Activated CD8-positive, alpha-beta T cell treated with anti-CD3 and anti-CD28 coated beads, Interleukin-2, amount 10 ng/mL, durations not matched to agents 7 days and 5 days (primary cell): ENCODE data around the gene SPEG. TPM values are rescaled to one million over a fixed set of nuclear protein-coding genes. Genes with fewer than 3 reads are reported as not detected.

Experiments used
- ATAC-seq: fragments of 150-1000 bp; cut with Tn5 transposase; one replicate; pipeline ENCODE4 v1.10.0; 2021; ENCODE audit warnings: moderate library complexity
- CTCF ChIA-PET: fragments of 350-600 bp; sonication (Branson Sonifier 250); formaldehyde crosslinking; loops from one replicate; lab custom pipeline; 2021; ENCODE audit warnings: antibody characterized with exemption; lab: Charles Lee
- POLR2A ChIA-PET: fragments of 350-600 bp; sonication (Branson Sonifier 250); formaldehyde crosslinking; loops from one replicate; lab custom pipeline; 2021; ENCODE audit warnings: antibody characterized with exemption; lab: Charles Lee
- DNase-seq: peaks from one replicate; pipeline ENCODE4 v3.0.0-alpha.2; 2020
- H3K27ac Mint-ChIP-seq: one replicate; pipeline ENCODE4 v1.8.0; 2021; ENCODE audit warnings: mild to moderate bottlenecking, mixed read lengths
- H3K27me3 Mint-ChIP-seq: one replicate; pipeline ENCODE4 v1.8.0; 2021; ENCODE audit warnings: low read depth, mixed read lengths
- H3K36me3 Mint-ChIP-seq: one replicate; pipeline ENCODE4 v1.8.0; 2021; ENCODE audit warnings: low read depth, mixed read lengths
- H3K4me1 Mint-ChIP-seq: one replicate; pipeline ENCODE4 v1.8.0; 2021; ENCODE audit warnings: low read depth, mixed read lengths
- H3K4me3 Mint-ChIP-seq: one replicate; pipeline ENCODE4 v1.8.0; 2021; ENCODE audit warnings: mild to moderate bottlenecking, mixed read lengths
- H3K9me3 Mint-ChIP-seq: one replicate; pipeline ENCODE4 v1.8.0; 2022; ENCODE audit warnings: mixed read lengths; ENCODE audit not compliant: insufficient read depth
- total RNA-seq, 2 experiments: library from RNA; stranded (reverse); gene quantifications; one replicate each; pipeline ENCODE4 v1.2.3, GENCODE V29; 2021

SPEG gene
- total RNA-seq, 2 experiments from 2014 or later: 10.8 to 11.6 TPM

GRCh38 chr2:219448099-219448775 lies 13.6 kb downstream of the SPEG start:
- peak overlapping the region; percentile 28 for H3K4me3 Mint-ChIP-seq

DNA sequence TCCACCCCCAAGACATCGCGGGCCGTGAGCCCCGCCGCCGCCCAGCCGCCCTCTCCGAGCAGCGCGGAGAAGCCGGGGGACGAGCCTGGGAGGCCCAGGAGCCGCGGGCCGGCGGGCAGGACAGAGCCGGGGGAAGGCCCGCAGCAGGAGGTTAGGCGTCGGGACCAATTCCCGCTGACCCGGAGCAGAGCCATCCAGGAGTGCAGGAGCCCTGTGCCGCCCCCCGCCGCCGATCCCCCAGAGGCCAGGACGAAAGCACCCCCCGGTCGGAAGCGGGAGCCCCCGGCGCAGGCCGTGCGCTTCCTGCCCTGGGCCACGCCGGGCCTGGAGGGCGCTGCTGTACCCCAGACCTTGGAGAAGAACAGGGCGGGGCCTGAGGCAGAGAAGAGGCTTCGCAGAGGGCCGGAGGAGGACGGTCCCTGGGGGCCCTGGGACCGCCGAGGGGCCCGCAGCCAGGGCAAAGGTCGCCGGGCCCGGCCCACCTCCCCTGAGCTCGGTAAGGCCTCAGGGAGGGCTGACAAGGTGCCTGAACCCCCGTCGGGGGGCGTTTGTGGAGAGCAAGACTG lies 14.2 kb downstream of the SPEG start:
- ChIA-PET POLR2A (no interaction called here), CTCF (interaction anchor here (0.9 to 1.5 kb wide), 4 partner anchors 10 to 92 kb away, joined by 3 to 7 read pairs (median 5); no protein-coding TSS in a partner anchor)
- Mint-ChIP-seq H3K36me3 (no peaks in the 10 kb centered on the region), H3K27me3 (peaks cover 21% of the 10 kb centered on the region), H3K27ac (no peak overlapping the region), H3K9me3 (no peaks in the 10 kb centered on the region), H3K4me3 (peak overlapping the region; percentile 28), H3K4me1 (peaks cover 48% of the 10 kb centered on the region)
- DNase-seq: peak; percentile 58
- ATAC-seq: peak; percentile 66

More at GRCh38 chr2:219448099-219448775, 13.6 kb downstream of the SPEG start:
- POLR2A ChIA-PET: no interaction called here
- Mint-ChIP-seq H3K36me3 (no peaks in the 10 kb centered on the region), H3K27ac (no peak overlapping the region), H3K9me3 (no peaks in the 10 kb centered on the region), H3K4me1 (peaks cover 44% of the 10 kb centered on the region), H3K27me3 (peaks cover 25% of the 10 kb centered on the region)
- peak; percentile 39 for ATAC-seq
- no peak for DNase-seq
- CTCF ChIA-PET: interaction anchor here (1.2 kb wide), 1 partner anchor 44 kb away, joined by 7 read pairs; no protein-coding TSS in a partner anchor

GRCh38 chr2:219449609-219450008 lies 15.0 kb downstream of the SPEG start:
- no peaks in the 10 kb centered on the region for H3K36me3 Mint-ChIP-seq
- no peak overlapping the region for H3K27ac Mint-ChIP-seq
- no peaks in the 10 kb centered on the region for H3K9me3 Mint-ChIP-seq
- ChIA-PET POLR2A (no interaction called here), CTCF (interaction anchor here (0.9 to 1.5 kb wide), 5 partner anchors 9 to 92 kb away, joined by 3 to 7 read pairs (median 3); partner anchors contain the start of gene GMPPA)
- no peak for ATAC-seq
- H3K4me3 Mint-ChIP-seq: no peak overlapping the region
- peaks cover 52% of the 10 kb centered on the region for H3K4me1 Mint-ChIP-seq
- DNase-seq: no peak
- peaks cover 21% of the 10 kb centered on the region for H3K27me3 Mint-ChIP-seq

GRCh38 chr2:219451661-219452360 lies 17.2 kb downstream of the SPEG start:
- peak overlapping the region; percentile 42 for H3K4me3 Mint-ChIP-seq
- peak overlapping the region; percentile 65 for H3K27ac Mint-ChIP-seq
- H3K4me1 Mint-ChIP-seq: peaks cover 59% of the 10 kb centered on the region
- no peaks in the 10 kb centered on the region for H3K36me3 Mint-ChIP-seq
- H3K27me3 Mint-ChIP-seq: peaks cover 18% of the 10 kb centered on the region
- no peaks in the 10 kb centered on the region for H3K9me3 Mint-ChIP-seq
- POLR2A ChIA-PET: no interaction called here
- CTCF ChIA-PET: interaction anchor here (0.7 to 1.2 kb wide), 2 partner anchors 63 to 78 kb away, joined by 3 to 4 read pairs; no protein-coding TSS in a partner anchor
- peak; percentile 58 for DNase-seq
- peak; percentile 55 for ATAC-seq

DNA sequence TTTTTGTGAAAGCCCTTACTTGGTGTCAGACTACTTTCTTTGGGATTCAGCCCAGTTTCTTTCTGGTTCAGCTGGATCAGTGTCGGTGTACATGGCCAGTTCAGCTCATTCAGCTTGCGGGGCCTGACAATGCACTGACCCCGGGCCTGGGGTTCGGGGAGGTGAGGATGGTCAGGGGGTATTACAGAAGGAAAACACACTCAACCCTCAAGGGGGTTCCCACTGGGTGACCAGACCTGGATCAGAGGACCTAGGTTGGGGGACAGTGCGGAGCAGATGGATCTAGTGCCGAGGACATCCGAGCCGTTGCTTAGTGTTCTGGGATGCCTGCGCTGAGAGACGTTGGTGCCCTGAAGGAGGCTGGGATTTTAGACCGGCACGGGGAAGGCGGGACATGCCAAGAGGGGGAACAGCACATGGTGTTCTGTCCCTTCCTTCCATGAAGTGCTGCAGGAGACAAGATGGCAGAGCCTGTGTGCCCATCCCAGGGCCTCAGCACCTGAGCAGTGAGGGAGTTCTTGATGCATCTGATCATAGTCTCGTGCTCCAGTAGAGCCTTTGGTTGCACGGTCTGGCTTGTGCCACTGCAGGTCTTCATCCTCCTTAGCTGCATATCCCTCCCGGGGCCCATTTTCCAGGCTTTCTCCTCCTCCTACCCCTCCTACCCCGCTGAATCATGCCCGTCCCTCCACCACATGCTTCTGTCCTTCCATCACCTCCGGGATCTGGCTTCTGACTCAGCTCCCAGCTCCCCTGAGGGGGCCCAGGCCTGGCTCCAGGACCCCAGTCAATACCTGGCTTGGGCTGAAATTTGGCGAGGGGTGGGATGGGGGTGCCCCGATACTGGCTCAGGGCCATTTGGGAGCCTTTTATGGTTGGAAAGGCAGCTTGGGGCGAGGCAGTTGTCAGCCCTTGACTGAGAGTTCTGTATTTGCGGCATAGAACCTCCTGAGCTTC lies 18.0 kb downstream of the SPEG start:
- ChIA-PET CTCF (interaction anchor here (0.7 to 1.2 kb wide), 5 partner anchors 19 to 89 kb away, joined by 3 to 4 read pairs (median 3); partner anchors contain the start of gene GMPPA), POLR2A (no interaction called here)
- no peaks in the 10 kb centered on the region for H3K36me3 Mint-ChIP-seq

DNA sequence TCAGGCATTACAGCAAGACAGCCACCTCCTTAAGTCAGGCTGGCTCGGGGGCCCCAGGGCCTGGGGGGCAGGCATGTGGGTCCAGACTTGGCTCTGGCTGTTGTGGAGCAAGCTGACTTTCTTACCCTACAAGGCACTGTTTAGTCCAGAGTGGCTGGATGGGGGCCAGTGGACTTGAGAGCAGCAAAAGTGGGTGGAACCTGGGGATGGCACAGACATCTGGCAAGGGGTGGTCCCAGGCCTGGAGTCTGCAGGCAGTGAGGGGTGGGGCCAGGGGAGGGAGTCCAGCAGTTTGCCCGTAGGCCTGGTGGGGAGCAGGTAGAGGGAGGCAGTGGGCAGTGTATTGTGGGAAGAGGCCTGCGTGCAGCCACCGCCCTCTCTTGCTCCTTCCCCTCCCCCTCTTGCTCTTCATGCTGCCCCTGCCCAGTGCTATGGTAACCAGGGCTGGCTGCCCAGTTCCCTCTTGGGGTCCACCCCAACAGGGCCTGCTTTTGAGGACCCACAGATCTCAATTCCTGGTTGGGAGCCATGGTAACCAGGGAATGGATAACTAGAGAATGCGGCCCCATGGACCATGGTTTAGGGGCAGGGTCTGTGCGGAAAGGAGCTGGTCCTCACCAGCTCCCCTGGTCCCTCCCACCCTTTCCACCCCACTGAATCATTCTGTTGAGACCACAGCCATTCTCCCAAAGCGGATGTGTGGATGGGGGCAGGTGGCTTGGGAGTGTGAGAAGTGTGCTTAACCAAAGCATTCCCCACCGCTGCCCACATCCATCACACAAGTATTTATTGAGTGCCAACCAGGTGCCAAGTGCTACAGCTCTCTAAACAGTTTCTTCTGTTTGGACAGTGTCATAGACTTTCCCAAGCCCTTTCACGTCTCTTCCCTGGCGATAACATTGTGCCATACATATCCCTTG lies 19.3 kb downstream of the SPEG start:
- ATAC-seq (no peak), DNase-seq (no peak)
- peaks cover 18% of the 10 kb centered on the region for H3K27me3 Mint-ChIP-seq
- H3K36me3 Mint-ChIP-seq: no peaks in the 10 kb centered on the region
- no peak overlapping the region for H3K4me3 Mint-ChIP-seq
- ChIA-PET CTCF (interaction anchor here (1.2 to 2.2 kb wide), 2 partner anchors 41 to 45 kb away, joined by 3 to 11 read pairs; partner anchors contain the start of gene GMPPA), POLR2A (no interaction called here)
- no peak overlapping the region for H3K27ac Mint-ChIP-seq
- H3K4me1 Mint-ChIP-seq: peaks cover 77% of the 10 kb centered on the region
- H3K9me3 Mint-ChIP-seq: no peaks in the 10 kb centered on the region

More for the DNA sequence above, 18.0 kb downstream of the SPEG start:
- H3K9me3 Mint-ChIP-seq: no peaks in the 10 kb centered on the region
- peak overlapping the region; percentile 65 for H3K27ac Mint-ChIP-seq
- peaks cover 18% of the 10 kb centered on the region for H3K27me3 Mint-ChIP-seq
- DNase-seq (no peak), ATAC-seq (no peak)
- peaks cover 64% of the 10 kb centered on the region for H3K4me1 Mint-ChIP-seq
- H3K4me3 Mint-ChIP-seq: peak overlapping the region; percentile 42

DNA sequence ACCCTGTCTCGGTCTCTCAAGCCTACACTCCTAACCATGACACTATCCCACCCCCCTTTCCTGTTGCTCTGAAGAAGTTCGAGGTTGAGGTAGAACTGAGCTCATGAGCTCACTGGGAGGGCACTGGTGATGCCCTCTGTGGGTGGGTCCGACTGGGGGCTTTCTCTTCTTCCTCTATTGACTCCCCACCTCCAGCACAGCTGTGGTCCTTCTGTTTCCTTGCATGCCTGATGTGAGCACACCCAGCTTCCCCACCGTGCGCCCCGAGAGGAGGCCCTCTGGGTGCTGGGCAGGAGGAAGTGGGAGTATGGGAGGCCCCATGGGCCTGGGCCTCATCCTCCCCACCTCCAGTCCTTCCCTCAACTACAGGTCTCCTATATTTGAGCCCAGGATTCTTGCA lies 20.9 kb downstream of the SPEG start:
- ChIA-PET POLR2A (no interaction called here), CTCF (interaction anchor here (0.9 to 2.2 kb wide), 5 partner anchors 26 to 74 kb away, joined by 3 to 11 read pairs (median 8); a partner anchor contains a TSS)
- ATAC-seq (no peak), DNase-seq (no peak)
- Mint-ChIP-seq H3K4me1 (peaks cover 77% of the 10 kb centered on the region), H3K4me3 (no peak overlapping the region), H3K9me3 (no peaks in the 10 kb centered on the region), H3K27me3 (peaks cover 5% of the 10 kb centered on the region), H3K36me3 (no peaks in the 10 kb centered on the region), H3K27ac (peak overlapping the region; percentile 65)

DNA sequence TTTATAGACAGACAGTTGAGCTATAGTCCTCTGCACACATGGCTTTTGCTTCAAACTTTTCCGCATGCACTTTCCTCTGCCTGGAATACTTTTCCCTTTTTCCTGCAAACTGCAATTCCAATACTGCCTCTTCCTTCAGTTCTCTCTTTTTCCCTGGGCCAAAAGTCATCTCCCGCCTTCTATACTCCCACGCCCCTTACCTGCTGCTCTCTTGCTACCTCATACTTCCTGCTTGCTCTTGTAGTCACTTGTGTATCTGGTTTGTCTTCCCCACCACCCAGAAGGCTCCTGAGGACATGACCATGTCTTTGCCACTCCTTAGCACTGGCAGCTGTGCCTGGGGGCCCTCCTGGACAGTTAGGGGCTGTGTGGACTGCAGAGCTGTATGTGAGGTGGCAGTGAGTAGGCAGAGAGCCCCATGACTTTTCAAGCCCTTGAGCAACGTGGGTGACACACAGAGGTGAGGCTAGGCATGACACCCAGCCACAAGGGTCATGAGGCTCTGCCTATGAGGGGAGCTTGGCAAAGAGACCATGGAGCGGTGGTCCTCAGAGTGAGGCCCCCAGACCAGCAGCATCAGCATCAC lies 23.2 kb downstream of the SPEG start:
- Mint-ChIP-seq H3K27ac (peak overlapping the region; percentile 58), H3K27me3 (peaks cover 4% of the 10 kb centered on the region), H3K36me3 (no peaks in the 10 kb centered on the region), H3K9me3 (no peaks in the 10 kb centered on the region), H3K4me3 (no peak overlapping the region), H3K4me1 (peaks cover 67% of the 10 kb centered on the region)
- ChIA-PET POLR2A (no interaction called here), CTCF (interaction anchor here (0.7 to 3.4 kb wide), 12 partner anchors 8 to 83 kb away, joined by 3 to 25 read pairs (median 4); partner anchors contain the start of gene GMPPA)
- ATAC-seq (peak; percentile 65), DNase-seq (peak; percentile 55)

DNA sequence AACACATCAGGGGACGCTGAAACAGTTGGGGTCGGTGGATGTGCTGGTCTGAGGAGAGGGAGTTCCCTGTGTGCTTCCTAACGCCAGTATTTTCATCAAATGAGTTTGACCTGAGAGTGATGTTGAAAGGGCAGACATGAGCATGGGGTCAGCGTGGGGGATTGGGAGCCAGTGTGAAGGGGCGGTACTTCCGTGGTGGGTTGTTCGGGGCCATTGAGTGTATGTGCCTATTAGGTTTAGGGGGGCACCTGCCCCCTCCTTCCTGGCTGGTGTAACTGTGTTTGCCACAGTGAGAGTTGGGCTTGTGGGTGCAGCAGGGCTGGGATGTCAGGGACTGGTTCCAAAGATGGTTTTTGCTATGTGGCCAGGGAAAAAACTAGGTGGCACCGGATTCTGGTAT lies 24.4 kb downstream of the SPEG start:
- H3K4me3 Mint-ChIP-seq: no peak overlapping the region
- CTCF ChIA-PET: interaction anchor here (1.5 to 3.4 kb wide), 7 partner anchors 9 to 71 kb away, joined by 4 to 25 read pairs (median 8); partner anchors contain the start of gene GMPPA
- no peak for DNase-seq
- H3K27ac Mint-ChIP-seq: no peak overlapping the region
- no peaks in the 10 kb centered on the region for H3K36me3 Mint-ChIP-seq
- peaks cover 59% of the 10 kb centered on the region for H3K4me1 Mint-ChIP-seq
- H3K27me3 Mint-ChIP-seq: no peaks in the 10 kb centered on the region
- POLR2A ChIA-PET: interaction anchor here (1.2 kb wide), 1 partner anchor 41 kb away, joined by 3 read pairs; no protein-coding TSS in a partner anchor
- ATAC-seq: no peak
- no peaks in the 10 kb centered on the region for H3K9me3 Mint-ChIP-seq
